ENCODE data around the gene HPDL.
"Not testable (repeated sequence)": the region's sequence is repeated elsewhere in the genome, so short reads cannot be mapped to it uniquely, and the experiment has no call there.

The HPDL gene

DNA sequence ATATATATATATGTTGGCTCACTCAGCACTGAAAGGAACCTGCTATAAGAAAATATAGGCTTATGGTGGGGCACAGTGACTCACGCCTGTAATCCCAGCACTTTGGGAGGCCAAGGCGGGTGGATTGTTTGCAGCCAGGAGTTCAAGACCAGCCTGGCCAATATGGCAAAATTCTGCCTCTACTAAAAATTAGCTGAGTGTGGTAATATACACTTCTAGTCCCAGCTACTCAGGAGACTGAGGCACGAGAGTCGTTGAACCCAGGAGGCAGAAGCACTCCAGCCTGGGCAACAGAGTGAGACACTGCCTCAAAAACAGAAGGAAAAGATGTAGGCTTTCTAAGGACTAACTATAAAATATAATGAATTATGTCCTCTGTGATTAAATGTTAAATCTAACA lies 28.1 kb downstream of the HPDL start:
- ATAC-seq (no peak), DNase-seq (no peak)
- Mint-ChIP-seq H3K4me1 (peaks cover under 1% of the 10 kb centered on the region), H3K27me3 (no peaks in the 10 kb centered on the region), H3K36me3 (ENCODE audit: low read depth) (no peaks in the 10 kb centered on the region), H3K27ac (no peak overlapping the region), H3K4me3 (no peak overlapping the region), H3K9me3 (no peaks in the 10 kb centered on the region)

GRCh38 chr1:45355683-45356082 lies 29.0 kb downstream of the HPDL start:
- Mint-ChIP-seq H3K4me1 (peaks cover 4% of the 10 kb centered on the region), H3K9me3 (no peaks in the 10 kb centered on the region), H3K4me3 (no peak overlapping the region), H3K27me3 (no peaks in the 10 kb centered on the region), H3K27ac (no peak overlapping the region), H3K36me3 (ENCODE audit: low read depth) (no peaks in the 10 kb centered on the region)
- DNase-seq (no peak), ATAC-seq (no peak)

GRCh38 chr1:45356186-45356585 lies 29.5 kb downstream of the HPDL start:
- Mint-ChIP-seq H3K27me3 (no peaks in the 10 kb centered on the region), H3K9me3 (no peaks in the 10 kb centered on the region), H3K36me3 (ENCODE audit: low read depth) (no peaks in the 10 kb centered on the region), H3K4me3 (no peak overlapping the region), H3K27ac (no peak overlapping the region), H3K4me1 (peaks cover 4% of the 10 kb centered on the region)
- ATAC-seq: no peak
- no peak for DNase-seq

DNA sequence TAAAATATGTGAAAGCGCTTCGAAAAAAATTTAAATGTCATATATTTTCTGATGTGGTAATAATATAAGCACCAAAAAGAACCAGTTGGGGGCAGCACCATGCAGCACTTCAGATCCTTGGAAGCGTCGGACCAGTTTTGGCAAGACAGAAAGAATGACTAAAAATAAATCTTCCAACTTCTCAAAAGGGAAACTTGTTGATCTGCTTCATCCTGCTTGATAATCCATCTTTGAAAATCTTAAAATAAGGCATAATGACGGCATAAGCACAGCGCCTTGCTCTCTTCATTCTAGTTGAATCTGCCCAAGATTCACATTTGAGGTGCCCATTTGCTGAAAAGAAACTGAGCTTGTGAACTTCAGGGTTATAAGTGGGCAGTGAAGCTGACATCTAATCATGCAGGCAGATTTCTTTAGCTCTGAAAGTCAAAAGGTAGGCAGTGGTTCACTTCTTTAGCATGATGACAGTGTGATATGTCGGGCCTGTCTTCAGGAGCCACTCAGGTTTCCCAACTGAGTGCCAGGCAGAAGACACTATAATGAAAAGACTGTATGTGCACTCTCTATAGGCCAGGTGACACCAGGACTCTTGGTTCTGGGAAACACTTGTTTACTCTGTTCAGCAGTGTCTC lies 33.3 kb downstream of the HPDL start:
- no peaks in the 10 kb centered on the region for H3K27me3 Mint-ChIP-seq
- DNase-seq: peak; percentile 54
- H3K9me3 Mint-ChIP-seq: no peaks in the 10 kb centered on the region
- ATAC-seq: peak; percentile 59
- H3K27ac Mint-ChIP-seq: no peak overlapping the region
- no peaks in the 10 kb centered on the region for H3K36me3 Mint-ChIP-seq (ENCODE audit: low read depth)
- H3K4me3 Mint-ChIP-seq: no peak overlapping the region
- H3K4me1 Mint-ChIP-seq: peaks cover 10% of the 10 kb centered on the region

DNA sequence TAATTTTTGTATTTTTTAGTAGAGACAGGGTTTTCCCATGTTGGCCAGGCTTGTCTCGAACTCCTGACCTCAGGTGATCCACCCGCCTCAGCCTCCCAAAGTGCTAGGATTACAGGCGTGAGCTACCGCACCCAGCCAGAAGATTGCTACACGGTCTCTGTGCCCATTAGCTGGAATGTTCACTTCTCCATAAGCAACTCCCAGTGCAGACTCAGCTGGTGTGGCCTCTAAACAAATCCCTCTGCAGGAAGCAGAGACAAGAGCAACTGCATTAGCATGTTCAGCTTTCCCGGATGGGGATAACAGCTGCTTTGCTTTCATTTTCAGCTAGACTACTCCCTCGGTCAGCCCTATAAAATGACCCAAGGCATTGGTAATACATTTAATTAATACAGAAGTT lies 34.3 kb downstream of the HPDL start:
- H3K9me3 Mint-ChIP-seq; H3K27ac Mint-ChIP-seq; H3K27me3 Mint-ChIP-seq; H3K36me3 Mint-ChIP-seq (ENCODE audit: low read depth); H3K4me3 Mint-ChIP-seq; ATAC-seq; DNase-seq: not testable (repeated sequence)
- H3K4me1 Mint-ChIP-seq: peaks cover 12% of the 10 kb centered on the region

DNA sequence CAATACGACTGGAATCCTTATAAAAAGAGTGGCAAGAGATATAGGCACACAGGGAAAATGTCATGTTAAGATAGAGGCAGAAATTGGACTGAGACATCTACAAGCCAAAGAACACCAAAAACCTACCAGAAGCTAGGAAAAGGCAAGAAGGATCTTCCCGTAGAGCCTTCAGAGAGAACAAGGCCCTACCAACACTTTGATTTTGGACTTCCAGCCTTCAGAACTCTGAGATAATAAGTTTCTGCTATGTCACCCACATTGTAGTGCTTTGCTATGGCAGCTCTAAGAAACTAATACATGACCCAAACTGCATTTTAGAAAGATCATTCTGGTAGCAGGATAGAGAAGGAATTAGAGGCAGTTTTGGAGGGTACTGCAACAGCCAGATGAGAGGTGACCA lies 37.6 kb downstream of the HPDL start:
- Mint-ChIP-seq H3K27me3 (no peaks in the 10 kb centered on the region), H3K36me3 (ENCODE audit: low read depth) (no peaks in the 10 kb centered on the region), H3K4me3 (no peak overlapping the region), H3K9me3 (no peaks in the 10 kb centered on the region), H3K4me1 (peaks cover 12% of the 10 kb centered on the region), H3K27ac (no peak overlapping the region)
- DNase-seq (no peak), ATAC-seq (no peak)

- Mint-ChIP-seq H3K27ac (no peak overlapping the region), H3K4me1 (peaks cover 10% of the 10 kb centered on the region), H3K4me3 (no peak overlapping the region), H3K9me3 (no peaks in the 10 kb centered on the region), H3K27me3 (no peaks in the 10 kb centered on the region), H3K36me3 (ENCODE audit: low read depth) (no peaks in the 10 kb centered on the region)
- DNase-seq (no peak), ATAC-seq (no peak)
Observed at GRCh38 chr1:45365051-45365450, 38.4 kb downstream of the HPDL start.

DNA sequence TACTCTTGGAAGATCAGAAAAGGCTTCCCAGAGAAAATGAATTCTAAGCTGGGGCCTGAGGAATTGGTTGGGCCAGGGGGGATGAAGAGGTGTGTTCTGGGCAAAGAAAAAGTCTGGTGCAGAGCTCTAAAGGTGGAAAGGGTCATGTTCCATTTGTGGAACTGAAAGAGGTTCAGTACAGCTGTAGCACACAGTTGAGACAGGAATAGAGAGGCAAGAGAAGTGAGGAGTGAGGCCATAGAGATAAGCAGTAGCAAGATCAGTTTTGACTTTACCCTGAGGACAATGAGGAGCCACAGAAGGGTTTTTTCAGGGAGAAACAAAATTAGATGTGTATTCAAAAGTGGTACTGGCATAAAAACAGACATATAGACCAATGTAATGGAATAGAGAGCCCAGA lies 43.9 kb downstream of the HPDL start:
- H3K27me3 Mint-ChIP-seq: no peaks in the 10 kb centered on the region
- no peak overlapping the region for H3K27ac Mint-ChIP-seq
- ATAC-seq: no peak
- peaks cover 11% of the 10 kb centered on the region for H3K4me1 Mint-ChIP-seq
- no peak overlapping the region for H3K4me3 Mint-ChIP-seq
- H3K9me3 Mint-ChIP-seq: no peaks in the 10 kb centered on the region
- no peak for DNase-seq
- no peaks in the 10 kb centered on the region for H3K36me3 Mint-ChIP-seq (ENCODE audit: low read depth)

GRCh38 chr1:45373573-45373972 lies 46.9 kb downstream of the HPDL start:
- no peaks in the 10 kb centered on the region for H3K27me3 Mint-ChIP-seq

DNA sequence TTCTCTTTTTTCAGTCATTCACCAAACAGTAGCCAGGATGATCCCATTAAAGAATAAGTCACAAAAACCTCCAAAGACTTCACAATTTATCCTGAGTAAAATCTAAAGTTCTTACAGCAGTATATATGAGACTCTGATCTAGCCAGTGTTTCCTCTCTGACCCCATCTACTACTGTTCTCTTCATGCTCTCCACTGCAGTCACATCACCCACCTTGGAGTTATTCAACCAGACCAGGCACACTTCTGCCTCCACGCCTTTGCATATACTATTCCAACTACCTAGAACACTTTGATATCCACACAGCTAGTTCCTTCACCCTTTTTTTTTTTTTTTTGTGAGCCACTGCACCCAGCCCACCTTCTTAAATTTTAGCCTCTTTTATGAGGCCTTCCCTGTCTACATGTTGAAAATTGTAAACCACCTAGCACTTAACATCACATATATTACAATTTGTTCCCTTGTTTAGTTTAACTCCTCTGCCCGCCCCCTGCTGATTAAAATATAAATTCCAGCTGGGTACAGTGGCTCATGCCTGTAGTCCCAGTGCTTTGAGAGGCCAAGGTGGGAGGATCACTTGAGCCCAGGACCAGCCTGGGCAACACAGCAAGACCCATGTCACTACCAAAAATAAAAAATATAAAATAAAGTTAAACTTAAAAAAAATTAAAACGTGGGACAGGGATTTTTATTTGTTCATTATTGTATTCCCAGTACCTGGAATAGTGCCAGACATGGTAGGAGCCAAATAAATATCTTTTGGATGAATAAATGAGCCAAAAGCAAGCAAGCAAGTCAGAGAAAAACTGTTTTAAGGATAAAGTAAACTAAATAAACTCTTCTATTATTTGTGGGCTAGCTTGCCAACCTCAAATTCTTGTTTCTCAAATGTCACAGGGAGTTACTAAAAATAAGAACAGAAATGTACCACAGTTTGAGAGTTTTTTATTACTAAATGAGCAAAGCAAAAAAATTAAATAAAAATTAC lies 48.7 kb downstream of the HPDL start:
- H3K9me3 Mint-ChIP-seq: no peaks in the 10 kb centered on the region
- no peak overlapping the region for H3K4me3 Mint-ChIP-seq
- H3K4me1 Mint-ChIP-seq: peaks cover 11% of the 10 kb centered on the region
- no peaks in the 10 kb centered on the region for H3K27me3 Mint-ChIP-seq
- no peak for ATAC-seq
- no peaks in the 10 kb centered on the region for H3K36me3 Mint-ChIP-seq (ENCODE audit: low read depth)
- no peak overlapping the region for H3K27ac Mint-ChIP-seq
- no peak for DNase-seq

More at GRCh38 chr1:45373573-45373972, 46.9 kb downstream of the HPDL start:
- H3K4me1 Mint-ChIP-seq: peaks cover 11% of the 10 kb centered on the region
- H3K36me3 Mint-ChIP-seq (ENCODE audit: low read depth): no peaks in the 10 kb centered on the region
- H3K4me3 Mint-ChIP-seq: no peak overlapping the region
- no peak for DNase-seq
- no peak for ATAC-seq
- H3K9me3 Mint-ChIP-seq: no peaks in the 10 kb centered on the region
- H3K27ac Mint-ChIP-seq: no peak overlapping the region

DNA sequence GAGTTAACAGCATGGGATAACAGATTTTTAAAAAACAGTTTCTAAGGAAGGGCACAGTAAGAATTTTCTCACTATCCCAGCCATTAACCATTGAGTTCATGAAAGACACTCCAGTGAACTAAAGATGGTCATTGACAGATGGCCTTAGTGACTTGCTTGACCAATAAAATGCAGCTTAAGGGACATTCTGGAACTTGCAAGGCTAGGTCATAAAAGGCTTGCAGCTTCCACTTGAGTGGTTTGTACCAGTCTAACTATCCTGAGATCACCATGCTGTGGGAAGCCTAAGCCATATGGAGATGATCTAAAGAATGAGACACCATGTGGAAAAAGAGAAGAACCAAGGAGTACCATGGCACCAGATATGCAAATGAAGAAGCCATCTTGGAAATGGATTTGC lies 51.5 kb downstream of the HPDL start:
- ATAC-seq: no peak
- H3K9me3 Mint-ChIP-seq: no peaks in the 10 kb centered on the region

More for the DNA sequence above, 51.5 kb downstream of the HPDL start:
- no peak for DNase-seq
- Mint-ChIP-seq H3K27me3 (no peaks in the 10 kb centered on the region), H3K36me3 (ENCODE audit: low read depth) (no peaks in the 10 kb centered on the region), H3K4me3 (no peak overlapping the region), H3K4me1 (peaks cover 6% of the 10 kb centered on the region), H3K27ac (no peak overlapping the region)

Data from activated naive CD8-positive, alpha-beta T cell treated with anti-CD3 and anti-CD28 coated beads, Interleukin-2, amount 50 U/mL, for 24 hours (primary cell).